HepG2 (cell line): ENCODE data around the gene FEM1C. TPM values are rescaled to one million over a fixed set of nuclear protein-coding genes. Genes with fewer than 3 reads are reported as not detected.

ENCODE experiments used
- ATAC-seq: fragments of 200-7000 bp; cut with Tn5 transposase; 3 replicates; pipeline ENCODE4 v1.9.1; 2020; ENCODE audit warnings: mild to moderate bottlenecking, moderate library complexity
- BruUV-seq: library from RNA; stranded (reverse); fragments of 400-500 nt; replicated peaks from 2 replicates; lab custom pipeline; 2021; lab: Mats Ljungman, UMichigan
- CTCF ChIA-PET: fragments of 300-600 bp; formaldehyde crosslinking; extraction: SDS; loops from one replicate; lab custom pipeline; 2021; ENCODE audit warnings: low total read pairs, inconsistent platforms, low intra/inter-chr PET ratio; lab: Yijun Ruan, JAX
- POLR2A ChIA-PET: fragments of 350-600 bp; sonication (Branson Sonifier 250); formaldehyde crosslinking; loops from one replicate; lab custom pipeline; 2020; ENCODE audit warnings: antibody characterized with exemption, inconsistent platforms; lab: Yijun Ruan, JAX
- DNase-seq: peaks from one replicate; pipeline ENCODE4 v3.0.0-alpha.2; 2015; ENCODE audit warnings: low spot score
- FAIRE-seq: peaks from 3 replicates; lab custom pipeline; 2011; peaks lifted over from hg19 to GRCh38; lab: Jason Lieb, UNC
- H2AFZ ChIP-seq: one replicate; pipeline ENCODE4 v1.6.1; 2011; ENCODE audit warnings: low read length, inconsistent platforms
- H3K27ac ChIP-seq: fragments of 300-600 bp; 3 replicates; pipeline ENCODE4 v1.8.0; 2011; ENCODE audit warnings: mixed run types, mild to moderate bottlenecking, mixed read lengths, low read length, inconsistent platforms; ENCODE audit not compliant: insufficient read depth; ENCODE audit errors: extremely low read length
- H3K27me3 ChIP-seq, 2 experiments: fragments of 200-600 bp in 1 of 2; 2 replicates in 1 of 2; 3 replicates in 1 of 2; pipeline versions ENCODE4 v1.6.0 to v1.8.0; 2011; ENCODE audit warnings: low read length in 2 of 2, mild to moderate bottlenecking in 2 of 2, moderate library complexity in 2 of 2, inconsistent platforms in 1 of 2; ENCODE audit not compliant: insufficient read depth in 2 of 2, control insufficient read depth in 1 of 2
- H3K36me3 ChIP-seq, 2 experiments: fragments of 200-600 bp in 1 of 2; replicated peaks in 1 of 2; 2 replicates in 1 of 2; 3 replicates in 1 of 2; pipeline versions ENCODE4 v1.5.1 to v1.8.0; 2011; ENCODE audit warnings: low read length in 2 of 2, inconsistent platforms in 1 of 2; ENCODE audit not compliant: insufficient read depth in 2 of 2, control insufficient read depth in 1 of 2
- H3K4me1 ChIP-seq: 2 replicates; pipeline ENCODE4 v1.5.1; 2012; ENCODE audit warnings: low read length, inconsistent platforms; ENCODE audit not compliant: insufficient read depth
- H3K4me2 ChIP-seq: 2 replicates; pipeline ENCODE4 v1.6.0; 2011; ENCODE audit warnings: low read depth, low read length, inconsistent platforms
- H3K4me3 ChIP-seq, 3 experiments: fragments of 200-600 bp in 1 of 3; sonication (generic), shearing (Covaris generic) in 1 of 3; replicated peaks in 1 of 3; 2 replicates each; pipeline ENCODE4 v1.5.1; 2011 to 2016; ENCODE audit warnings: low read length in 3 of 3, inconsistent platforms in 2 of 3, low read depth in 2 of 3, mild to moderate bottlenecking in 2 of 3, control low read depth in 1 of 3, mixed read lengths in 1 of 3; ENCODE audit not compliant: insufficient read depth in 1 of 3
- H3K79me2 ChIP-seq: one replicate; pipeline ENCODE4 v1.6.1; 2011; ENCODE audit warnings: low read length, inconsistent platforms; ENCODE audit not compliant: insufficient read depth
- H3K9ac ChIP-seq: 2 replicates; pipeline ENCODE4 v1.6.0; 2011; ENCODE audit warnings: mild to moderate bottlenecking, low read depth, low read length, inconsistent platforms; ENCODE audit not compliant: insufficient read depth
- H3K9me3 ChIP-seq: 2 replicates; pipeline ENCODE4 v1.5.1; 2012; ENCODE audit warnings: mild to moderate bottlenecking, low read length
- H4K20me1 ChIP-seq: 2 replicates; pipeline ENCODE4 v1.6.0; 2011; ENCODE audit warnings: inconsistent platforms, mild to moderate bottlenecking, low read length, moderate library complexity; ENCODE audit not compliant: insufficient read depth
- ATF7 ChIP-seq, 2 experiments: fragments of 450-650 bp in 1 of 2; sonication (generic) in 1 of 2; formaldehyde crosslinking in 1 of 2; IDR thresholded peaks; 2 replicates each; pipeline versions ENCODE4 v1.4.0 to v1.6.1; 2016 to 2020; ENCODE audit warnings: antibody characterized with exemption in 1 of 2, mild to moderate bottlenecking in 1 of 2, missing genetic modification reagents in 1 of 2
- FOXJ3 ChIP-seq: sonication (generic); formaldehyde crosslinking; IDR thresholded peaks from 2 replicates; pipeline ENCODE4 v1.4.0; 2020; ENCODE audit warnings: missing genetic modification reagents, mild to moderate bottlenecking, borderline replicate concordance
- IRF2 ChIP-seq: IDR thresholded peaks from 2 replicates; pipeline ENCODE4 v1.6.1; 2018; ENCODE audit warnings: missing genetic modification reagents, missing compliant biosample characterization
- KDM2A ChIP-seq: sonication (generic); formaldehyde crosslinking; IDR thresholded peaks from 2 replicates; pipeline ENCODE4 v1.4.0; 2020; ENCODE audit warnings: low read depth, missing genetic modification reagents, borderline replicate concordance
- MAZ ChIP-seq, 2 experiments: sonication (generic) in 1 of 2; formaldehyde crosslinking in 1 of 2; IDR thresholded peaks; 2 replicates each; pipeline versions ENCODE4 v1.5.0 to v1.6.1; 2012 to 2020; ENCODE audit warnings: low read depth in 2 of 2, mild to moderate bottlenecking in 2 of 2, borderline replicate concordance in 1 of 2, improper control_type of control experiment in 1 of 2, low read length in 1 of 2, missing genetic modification reagents in 1 of 2, moderate library complexity in 1 of 2
- NFRKB ChIP-seq: fragments of 450-650 bp; IDR thresholded peaks from 2 replicates; pipeline ENCODE4 v1.6.1; 2017
- TARDBP ChIP-seq: sonication (generic); formaldehyde crosslinking; IDR thresholded peaks from 2 replicates; pipeline ENCODE4 v1.8.0; 2022; ENCODE audit warnings: mild to moderate bottlenecking, missing genetic modification reagents
- XRCC5 ChIP-seq: fragments of 200-400 bp; formaldehyde crosslinking; optimal IDR thresholded peaks from 2 replicates; pipeline ENCODE3; 2017; ENCODE audit warnings: mild to moderate bottlenecking, low read length
- ZFP36L1 ChIP-seq: sonication (generic); formaldehyde crosslinking; IDR thresholded peaks from 2 replicates; pipeline ENCODE4 v1.8.0; 2022; ENCODE audit warnings: mild to moderate bottlenecking, missing genetic modification reagents, moderate library complexity
- ZNF230 ChIP-seq: sonication (generic); formaldehyde crosslinking; IDR thresholded peaks from 2 replicates; pipeline ENCODE4 v1.4.0; 2020; ENCODE audit warnings: mild to moderate bottlenecking, missing genetic modification reagents
- ZNF431 ChIP-seq: sonication (generic); formaldehyde crosslinking; IDR thresholded peaks from 2 replicates; pipeline ENCODE4 v1.9.0; 2022; ENCODE audit warnings: missing genetic modification reagents, low read depth, mild to moderate bottlenecking, borderline replicate concordance
- WGBS: methylation state at CpG from one replicate; pipeline ENCODE4 v1.1.6; 2017; ENCODE audit warnings: low lambda C conversion rate; 5-methylcytosine and 5-hydroxymethylcytosine counted together
- in situ Hi-C: cut with HindIII; loops from 2 replicates; pipeline ENCODE4 v1.10.0; 2017; ENCODE audit warnings: low pct_unique_long_range_greater_than_20kb; ENCODE audit not compliant: extremely low pct_ligation_motif_present
- intact Hi-C: fragments of 100-400 bp; cut with micrococcal nuclease; formaldehyde crosslinking; loops from one replicate; pipeline ENCODE4 v1.10.0; 2022; ENCODE audit not compliant: unreplicated experiment
- polyA plus RNA-seq, 8 experiments: library from polyadenylated mRNA; depleted of rRNA in 3 of 8; stranded (reverse) in 7 of 8; unstranded in 1 of 8; fragments of >200 nt; fragmentation: Illumina TruSeq in 4 of 8; extraction: Trizol in 4 of 8; gene quantifications; 2 replicates each; pipeline versions ENCODE4 v1.2.1 to v1.2.3, GENCODE V29; 2011 to 2016; ENCODE audit warnings: low read depth in 4 of 8, missing spikeins in 1 of 8, mixed read lengths in 1 of 8; ENCODE audit not compliant: insufficient read depth in 1 of 8
- total RNA-seq, 5 experiments: library from RNA; depleted of rRNA; stranded (reverse); fragments of >200 nt; fragmentation: Illumina TruSeq; extraction: Trizol; gene quantifications; 2 replicates each; pipeline ENCODE4 v1.2.3, GENCODE V29; 2016; ENCODE audit warnings: low read depth in 1 of 5
- TF ChIP-seq, protein P1 (sequence below): sonication (generic); formaldehyde crosslinking; IDR thresholded peaks from 2 replicates; pipeline ENCODE4 v1.4.0; 2020; ENCODE audit warnings: mild to moderate bottlenecking, missing genetic modification reagents, borderline replicate concordance

FEM1C gene
- total and polyA plus RNA-seq, 2 of the 13 experiments (the other 11 are each of a cell fraction or from before 2014, with no cell fraction given): 5.5 to 8.3 TPM

DNA sequence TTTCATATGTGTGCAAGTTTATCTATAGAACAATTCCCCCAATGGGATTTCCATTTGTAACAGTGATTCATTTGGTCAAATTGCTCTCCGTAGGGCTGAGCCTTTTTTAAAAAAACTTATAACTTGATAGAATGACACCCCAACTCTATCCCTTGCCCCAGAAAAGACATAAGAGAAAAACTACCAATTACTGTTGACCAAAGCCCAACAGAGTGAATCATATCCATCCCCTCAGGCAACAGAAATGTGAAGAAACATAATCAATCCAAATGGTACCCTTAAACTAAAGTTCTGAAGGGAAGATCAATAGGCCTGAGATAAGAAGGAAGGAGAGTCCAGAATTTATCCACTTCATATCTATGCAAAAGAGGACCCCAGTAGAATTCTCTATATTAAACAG lies 39.9 kb upstream of the FEM1C start:
- Histone ChIP-seq H3K79me2 (no peaks in the 10 kb centered on the region), H2AFZ (no peak overlapping the region), H3K27me3 (no peaks in the 10 kb centered on the region), H3K4me1 (no peaks in the 10 kb centered on the region), H3K36me3 (no peaks in the 10 kb centered on the region), H3K9me3 (no peaks in the 10 kb centered on the region), H3K4me3 (no peak overlapping the region), H3K27ac (no peak overlapping the region), H3K4me2 (no peak overlapping the region), H4K20me1 (no peaks in the 10 kb centered on the region), H3K9ac (no peak overlapping the region)
- no peak for TF ChIP-seq XRCC5
- TF ChIP-seq FOXJ3: no peak
- no peak for TF ChIP-seq ZNF230 (CRISPR knock-in tag)
- TF ChIP-seq ZFP36L1 (CRISPR knock-in tag): no peak
- in situ Hi-C loops: no loop called here
- CTCF ChIA-PET: interaction anchor here (1.2 kb wide), 1 partner anchor 275 kb away, joined by 3 read pairs; no protein-coding TSS in a partner anchor
- no TSS peak for BruUV-seq
- 4% methylated on average over 1 of the region's 1 CpG for WGBS
- no peak for ATAC-seq
- FAIRE-seq: no peak
- DNase-seq: no peak
- intact Hi-C loops: no loop called here
- POLR2A ChIA-PET: no interaction called here

DNA sequence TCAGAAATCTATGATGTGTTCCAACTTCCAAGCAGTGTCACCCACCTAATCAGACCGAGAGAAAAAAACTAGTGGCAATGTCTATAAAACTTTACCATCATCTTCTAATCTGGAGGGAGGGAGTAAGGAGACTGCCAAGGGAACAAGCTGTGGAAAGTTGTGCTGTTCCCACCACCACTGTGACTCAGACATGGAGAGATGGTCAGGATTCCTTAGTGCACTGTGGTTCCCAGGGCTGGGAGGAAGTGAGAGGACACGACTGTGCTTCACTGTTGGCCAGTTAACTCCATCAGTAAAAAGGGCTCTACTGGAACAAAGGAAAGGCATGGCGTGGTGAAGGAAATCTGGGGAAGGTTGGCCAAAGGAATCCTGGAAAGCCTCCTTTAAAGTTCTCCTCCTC lies 38.9 kb upstream of the FEM1C start:
- in situ Hi-C loops: no loop called here
- intact Hi-C loops: no loop called here
- no peak for DNase-seq
- ChIA-PET CTCF (no interaction called here), POLR2A (no interaction called here)
- FAIRE-seq: no peak
- 7% methylated on average over 3 of the region's 3 CpGs for WGBS
- H2AFZ ChIP-seq: no peak overlapping the region
- no peaks in the 10 kb centered on the region for H3K36me3 ChIP-seq
- H3K4me2 ChIP-seq: no peak overlapping the region
- H3K27me3 ChIP-seq: no peaks in the 10 kb centered on the region
- no peaks in the 10 kb centered on the region for H3K4me1 ChIP-seq
- H3K9ac ChIP-seq: no peak overlapping the region
- ATAC-seq: no peak
- H3K79me2 ChIP-seq: no peaks in the 10 kb centered on the region
- no peak overlapping the region for H3K4me3 ChIP-seq
- H4K20me1 ChIP-seq: no peaks in the 10 kb centered on the region
- no TSS peak for BruUV-seq
- no peak overlapping the region for H3K27ac ChIP-seq
- H3K9me3 ChIP-seq: no peaks in the 10 kb centered on the region
- TF ChIP-seq ZNF431 (CRISPR knock-in tag): no peak
- no peak for TF ChIP-seq IRF2 (CRISPR knock-in tag)
- TF ChIP-seq, protein P1, sequence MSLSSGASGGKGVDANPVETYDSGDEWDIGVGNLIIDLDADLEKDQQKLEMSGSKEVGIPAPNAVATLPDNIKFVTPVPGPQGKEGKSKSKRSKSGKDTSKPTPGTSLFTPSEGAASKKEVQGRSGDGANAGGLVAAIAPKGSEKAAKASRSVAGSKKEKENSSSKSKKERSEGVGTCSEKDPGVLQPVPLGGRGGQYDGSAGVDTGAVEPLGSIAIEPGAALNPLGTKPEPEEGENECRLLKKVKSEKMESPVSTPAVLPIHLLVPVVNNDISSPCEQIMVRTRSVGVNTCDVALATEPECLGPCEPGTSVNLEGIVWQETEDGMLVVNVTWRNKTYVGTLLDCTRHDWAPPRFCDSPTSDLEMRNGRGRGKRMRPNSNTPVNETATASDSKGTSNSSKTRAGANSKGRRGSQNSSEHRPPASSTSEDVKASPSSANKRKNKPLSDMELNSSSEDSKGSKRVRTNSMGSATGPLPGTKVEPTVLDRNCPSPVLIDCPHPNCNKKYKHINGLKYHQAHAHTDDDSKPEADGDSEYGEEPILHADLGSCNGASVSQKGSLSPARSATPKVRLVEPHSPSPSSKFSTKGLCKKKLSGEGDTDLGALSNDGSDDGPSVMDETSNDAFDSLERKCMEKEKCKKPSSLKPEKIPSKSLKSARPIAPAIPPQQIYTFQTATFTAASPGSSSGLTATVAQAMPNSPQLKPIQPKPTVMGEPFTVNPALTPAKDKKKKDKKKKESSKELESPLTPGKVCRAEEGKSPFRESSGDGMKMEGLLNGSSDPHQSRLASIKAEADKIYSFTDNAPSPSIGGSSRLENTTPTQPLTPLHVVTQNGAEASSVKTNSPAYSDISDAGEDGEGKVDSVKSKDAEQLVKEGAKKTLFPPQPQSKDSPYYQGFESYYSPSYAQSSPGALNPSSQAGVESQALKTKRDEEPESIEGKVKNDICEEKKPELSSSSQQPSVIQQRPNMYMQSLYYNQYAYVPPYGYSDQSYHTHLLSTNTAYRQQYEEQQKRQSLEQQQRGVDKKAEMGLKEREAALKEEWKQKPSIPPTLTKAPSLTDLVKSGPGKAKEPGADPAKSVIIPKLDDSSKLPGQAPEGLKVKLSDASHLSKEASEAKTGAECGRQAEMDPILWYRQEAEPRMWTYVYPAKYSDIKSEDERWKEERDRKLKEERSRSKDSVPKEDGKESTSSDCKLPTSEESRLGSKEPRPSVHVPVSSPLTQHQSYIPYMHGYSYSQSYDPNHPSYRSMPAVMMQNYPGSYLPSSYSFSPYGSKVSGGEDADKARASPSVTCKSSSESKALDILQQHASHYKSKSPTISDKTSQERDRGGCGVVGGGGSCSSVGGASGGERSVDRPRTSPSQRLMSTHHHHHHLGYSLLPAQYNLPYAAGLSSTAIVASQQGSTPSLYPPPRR (CRISPR knock-in tag): no peak
- TF ChIP-seq KDM2A (CRISPR knock-in tag): no peak
- TF ChIP-seq MAZ (IDR thresholded peaks at IDR 0.05; ENCODE audit: borderline replicate concordance, low read depth, low read length): no peak
- TF ChIP-seq MAZ (CRISPR knock-in tag; IDR thresholded peaks at IDR 0.05; ENCODE audit: low read depth): no peak
- no peak for TF ChIP-seq TARDBP
- no peak for TF ChIP-seq NFRKB
- TF ChIP-seq ATF7 (IDR thresholded peaks at IDR 0.05): no peak
- no peak for TF ChIP-seq ATF7 (CRISPR knock-in tag; IDR thresholded peaks at IDR 0.05)
